Endodermal cell (in vitro differentiated cells): ENCODE data around the gene DAPK1. TPM values are rescaled to one million over a fixed set of nuclear protein-coding genes. Genes with fewer than 3 reads are reported as not detected.
A peak's percentile ranks its signal among the peaks of the same experiment; 100 is the strongest.

Experiments
- DNase-seq: peaks from one replicate; pipeline ENCODE4 v3.0.0-alpha.2; 2017
- H3K27ac ChIP-seq: 2 replicates; pipeline ENCODE4 v1.5.1; 2013; ENCODE audit warnings: mild to moderate bottlenecking, low read depth, low read length, moderate library complexity
- H3K27me3 ChIP-seq: 2 replicates; pipeline ENCODE4 v1.6.1; 2013; ENCODE audit warnings: mild to moderate bottlenecking, low read length, moderate library complexity; ENCODE audit not compliant: insufficient read depth, control insufficient read depth, poor library complexity, severe bottlenecking
- H3K36me3 ChIP-seq: 2 replicates; pipeline ENCODE4 v1.7.0; 2013; ENCODE audit warnings: mild to moderate bottlenecking, low read length, moderate library complexity; ENCODE audit not compliant: control insufficient read depth, insufficient read depth
- H3K4me1 ChIP-seq: one replicate; pipeline ENCODE4 v1.7.0; 2013; ENCODE audit warnings: low read length; ENCODE audit not compliant: control insufficient read depth, insufficient read depth
- H3K4me3 ChIP-seq: 2 replicates; pipeline ENCODE4 v1.5.1; 2013; ENCODE audit warnings: mild to moderate bottlenecking, low read length, moderate library complexity
- H3K9ac ChIP-seq: 2 replicates; pipeline ENCODE4 v1.6.1; 2013; ENCODE audit warnings: mild to moderate bottlenecking, low read length, moderate library complexity; ENCODE audit not compliant: poor library complexity, severe bottlenecking; ENCODE audit errors: extremely low read depth
- H3K9me3 ChIP-seq: 2 replicates; pipeline ENCODE4 v1.6.1; 2013; ENCODE audit warnings: mild to moderate bottlenecking, low read length, moderate library complexity; ENCODE audit not compliant: control insufficient read depth
- H3K27ac Mint-ChIP-seq: 2 replicates; pipeline ENCODE4 v1.8.0; 2020; ENCODE audit warnings: mixed read lengths
- H3K27me3 Mint-ChIP-seq: 2 replicates; pipeline ENCODE4 v1.8.0; 2021; ENCODE audit warnings: mild to moderate bottlenecking, mixed read lengths; ENCODE audit not compliant: insufficient read depth
- H3K36me3 Mint-ChIP-seq: 2 replicates; pipeline ENCODE4 v1.8.0; 2020; ENCODE audit warnings: low read depth, mixed read lengths
- H3K4me1 Mint-ChIP-seq: 2 replicates; pipeline ENCODE4 v1.8.0; 2020; ENCODE audit warnings: mixed read lengths
- H3K4me3 Mint-ChIP-seq: 2 replicates; pipeline ENCODE4 v1.8.0; 2020; ENCODE audit warnings: mild to moderate bottlenecking, moderate library complexity, mixed read lengths
- H3K9me3 Mint-ChIP-seq: 2 replicates; pipeline ENCODE4 v1.8.0; 2020; ENCODE audit warnings: mild to moderate bottlenecking, mixed read lengths
- WGBS, 2 experiments: methylation state at CpG; one replicate each; pipeline versions ENCODE4 v1.1.5 to v1.1.7; 2013; ENCODE audit warnings: missing lambda C conversion rate in 2 of 2, mixed read lengths in 1 of 2; ENCODE audit not compliant: insufficient coverage in 1 of 2, insufficient read length in 1 of 2; 5-methylcytosine and 5-hydroxymethylcytosine counted together
- total RNA-seq, 2 donors: library from RNA; stranded (reverse); fragmentation: NEBNext Ultra II Directional in 1 of 2; extraction: Animal tissue kit (Norgen Biotek cat#: 25700) in 1 of 2; gene quantifications; 2 replicates in 1 of 2; 3 replicates in 1 of 2; pipeline ENCODE4 v1.2.1, GENCODE V29; 2021
- TF ChIP-seq, protein P1 (sequence below): fragments of 200-600 bp; sonication (generic); conservative IDR thresholded peaks from 2 replicates; pipeline ENCODE4 v1.5.0; 2021; ENCODE audit warnings: antibody characterized with exemption, mild to moderate bottlenecking

DAPK1 gene
- total RNA-seq, 2 donors from 2014 or later = 117 to 139 TPM

DNA sequence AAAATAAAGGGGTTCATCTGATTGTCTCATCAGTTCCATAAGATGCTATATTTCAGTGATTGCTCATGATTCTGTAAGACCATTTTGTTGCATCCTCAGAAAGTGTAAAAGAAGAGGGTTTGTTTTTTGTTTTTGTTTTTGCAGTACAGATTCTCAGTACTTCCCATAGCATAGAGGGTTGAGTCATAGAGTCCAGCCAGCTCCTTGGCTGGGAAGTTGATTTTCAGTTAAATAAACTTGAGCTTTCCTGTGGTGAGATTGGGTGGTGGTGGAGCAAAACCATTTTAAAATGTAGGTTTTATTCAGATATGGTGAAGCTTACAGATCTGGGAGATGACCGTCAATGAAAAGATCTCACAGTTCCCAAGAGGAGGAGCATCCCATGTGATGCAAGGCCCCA, 48.2 kb downstream of the DAPK1 start:
- Histone ChIP-seq H3K27me3 (no peaks in the 10 kb centered on the region), H3K9ac (no peak overlapping the region), H3K9me3 (no peaks in the 10 kb centered on the region), H3K27ac (no peak overlapping the region), H3K4me1 (no peaks in the 10 kb centered on the region), H3K4me3 (no peak overlapping the region), H3K36me3 (peaks cover 40% of the 10 kb centered on the region)
- WGBS, 2 experiments = 83 to 91% methylated on average over 1 of the region's 1 CpG
- TF ChIP-seq, protein P1, sequence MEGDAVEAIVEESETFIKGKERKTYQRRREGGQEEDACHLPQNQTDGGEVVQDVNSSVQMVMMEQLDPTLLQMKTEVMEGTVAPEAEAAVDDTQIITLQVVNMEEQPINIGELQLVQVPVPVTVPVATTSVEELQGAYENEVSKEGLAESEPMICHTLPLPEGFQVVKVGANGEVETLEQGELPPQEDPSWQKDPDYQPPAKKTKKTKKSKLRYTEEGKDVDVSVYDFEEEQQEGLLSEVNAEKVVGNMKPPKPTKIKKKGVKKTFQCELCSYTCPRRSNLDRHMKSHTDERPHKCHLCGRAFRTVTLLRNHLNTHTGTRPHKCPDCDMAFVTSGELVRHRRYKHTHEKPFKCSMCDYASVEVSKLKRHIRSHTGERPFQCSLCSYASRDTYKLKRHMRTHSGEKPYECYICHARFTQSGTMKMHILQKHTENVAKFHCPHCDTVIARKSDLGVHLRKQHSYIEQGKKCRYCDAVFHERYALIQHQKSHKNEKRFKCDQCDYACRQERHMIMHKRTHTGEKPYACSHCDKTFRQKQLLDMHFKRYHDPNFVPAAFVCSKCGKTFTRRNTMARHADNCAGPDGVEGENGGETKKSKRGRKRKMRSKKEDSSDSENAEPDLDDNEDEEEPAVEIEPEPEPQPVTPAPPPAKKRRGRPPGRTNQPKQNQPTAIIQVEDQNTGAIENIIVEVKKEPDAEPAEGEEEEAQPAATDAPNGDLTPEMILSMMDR = no peak
- DNase-seq = no peak
- Mint-ChIP-seq H3K9me3 (no peaks in the 10 kb centered on the region), H3K27me3 (no peaks in the 10 kb centered on the region), H3K36me3 (peaks cover 42% of the 10 kb centered on the region), H3K27ac (peak overlapping the region; percentile 68), H3K4me3 (no peak overlapping the region), H3K4me1 (peaks cover 13% of the 10 kb centered on the region)

DNA sequence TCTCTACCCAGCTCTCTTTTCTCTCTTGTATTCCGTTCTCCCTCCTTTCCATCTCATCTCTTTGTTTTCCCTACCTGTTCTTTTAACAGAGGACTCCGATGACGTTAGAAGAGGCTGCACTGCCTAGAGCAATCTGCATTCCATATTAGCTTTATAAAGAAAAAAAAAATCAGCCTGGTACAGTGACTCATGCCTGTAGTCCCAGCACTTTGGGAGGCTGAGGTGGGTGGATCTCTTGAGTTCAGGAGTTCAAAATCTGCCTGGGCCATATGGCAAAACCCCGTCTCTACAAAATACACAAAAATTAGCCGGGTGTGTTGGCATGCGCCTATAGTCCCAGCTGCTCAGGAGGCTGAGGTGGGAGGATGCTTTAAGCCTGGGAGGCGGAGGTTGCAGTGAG, 49.0 kb downstream of the DAPK1 start:
- Mint-ChIP-seq H3K27ac (peak overlapping the region; percentile 68), H3K4me3 (no peak overlapping the region)
- DNase-seq = no peak

DNA sequence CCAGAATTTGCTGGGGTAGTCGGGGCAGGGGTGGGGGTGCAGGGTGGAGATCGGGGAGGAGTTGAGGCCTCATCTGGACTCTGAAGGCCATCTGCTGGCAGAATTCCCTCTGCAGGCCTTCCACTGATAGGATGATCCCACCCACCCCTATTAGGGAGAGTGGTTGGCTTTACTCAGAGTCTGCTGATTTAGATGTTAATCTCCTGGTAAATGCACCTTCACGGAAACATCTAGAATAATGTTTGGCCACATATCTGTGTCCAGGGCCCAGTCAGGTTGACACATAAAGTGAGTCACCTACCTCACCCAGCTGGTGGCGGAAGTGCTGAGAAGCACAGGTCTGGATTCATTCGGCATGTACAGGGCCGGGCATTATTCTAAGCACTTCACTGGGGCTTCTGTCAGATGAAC, 50.0 kb downstream of the DAPK1 start:
- H3K4me1 ChIP-seq = no peaks in the 10 kb centered on the region
- no peak for DNase-seq
- H3K4me3 Mint-ChIP-seq = no peak overlapping the region
- peaks cover 27% of the 10 kb centered on the region for H3K36me3 ChIP-seq
- no peaks in the 10 kb centered on the region for H3K27me3 Mint-ChIP-seq
- no peak overlapping the region for H3K4me3 ChIP-seq
- TF ChIP-seq, protein P1 = peak; percentile 43
- no peaks in the 10 kb centered on the region for H3K9me3 ChIP-seq
- H3K9ac ChIP-seq = no peak overlapping the region
- H3K27ac Mint-ChIP-seq = peak overlapping the region; percentile 30
- no peaks in the 10 kb centered on the region for H3K27me3 ChIP-seq
- no peaks in the 10 kb centered on the region for H3K9me3 Mint-ChIP-seq
- WGBS, 2 experiments = 84 to 87% methylated on average over 5 to 6 of the region's 6 CpGs
- peaks cover 13% of the 10 kb centered on the region for H3K4me1 Mint-ChIP-seq
- peaks cover 33% of the 10 kb centered on the region for H3K36me3 Mint-ChIP-seq
- no peak overlapping the region for H3K27ac ChIP-seq

More for the DNA sequence above, 49.0 kb downstream of the DAPK1 start:
- H3K27ac ChIP-seq = no peak overlapping the region
- H3K9ac ChIP-seq = no peak overlapping the region
- no peaks in the 10 kb centered on the region for H3K9me3 ChIP-seq
- H3K36me3 ChIP-seq = peaks cover 32% of the 10 kb centered on the region
- H3K4me3 ChIP-seq = no peak overlapping the region
- WGBS, 2 experiments = 71 to 90% methylated on average over 6 to 7 of the region's 7 CpGs
- no peaks in the 10 kb centered on the region for H3K27me3 ChIP-seq
- H3K4me1 ChIP-seq = no peaks in the 10 kb centered on the region
- peaks cover 37% of the 10 kb centered on the region for H3K36me3 Mint-ChIP-seq
- no peaks in the 10 kb centered on the region for H3K9me3 Mint-ChIP-seq
- TF ChIP-seq, protein P1 = no peak
- peaks cover 13% of the 10 kb centered on the region for H3K4me1 Mint-ChIP-seq
- H3K27me3 Mint-ChIP-seq = no peaks in the 10 kb centered on the region
